ENCODE data around the gene SPEM2. TPM values are rescaled to one million over a fixed set of nuclear protein-coding genes. Genes with fewer than 3 reads are reported as not detected.

SPEM2 gene
- polyA plus RNA-seq, 2 of the 4 experiments (the other 2 are of a cell fraction) = not detected

- ChIA-PET CTCF (interaction anchor here (0.6 to 3.4 kb wide), 16 partner anchors 11 to 1073 kb away, joined by 3 to 29 read pairs (median 3); partner anchors contain the start of genes PLSCR3, SAT2, SENP3 and TMEM102), POLR2A (interaction anchor here (0.5 to 2.4 kb wide), 30 partner anchors 9 to 672 kb away, joined by 3 to 26 read pairs (median 4); partner anchors contain the start of genes CHRNB1, MPDU1, PLSCR3 and POLR2A)
- H3K4me1 ChIP-seq = peaks cover 28% of the 10 kb centered on the region
- peak within 1 kb of the TSS; percentile 88 for H3K4me3 ChIP-seq
- TF ChIP-seq FOSL2 (IDR thresholded peaks at IDR 0.05) (no peak), FOSL2 (CRISPR knock-in tag; IDR thresholded peaks at IDR 0.05) (no peak), PHF8 (IDR thresholded peaks at IDR 0.05; ENCODE audit: borderline replicate concordance, low read depth) (0 out of 2 replicates have a peak, but pooled peaks have one; percentile 37), MAZ (IDR thresholded peaks at IDR 0.05; ENCODE audit: borderline replicate concordance, low read depth, low read length) (no peak), KDM5A (IDR thresholded peaks at IDR 0.05) (peak; percentile 96), SREBF2 (IDR thresholded peaks at IDR 0.05) (peak; percentile 33; the same call in 1 of the 2 replicates), ZC3H11A (IDR thresholded peaks at IDR 0.05) (no peak), EHMT2 (IDR thresholded peaks at IDR 0.05; ENCODE audit: low read depth) (no peak), TFCP2L1 (CRISPR knock-in tag; IDR thresholded peaks at IDR 0.05) (no peak), MAX (IDR thresholded peaks at IDR 0.05) (peak; percentile 57; the same call in 1 of the 2 replicates), JUN (IDR thresholded peaks at IDR 0.05) (peak in 1 of 2 experiments; percentile 80; a peak in 3 of 5 replicates), HOXB13 (CRISPR knock-in tag; IDR thresholded peaks at IDR 0.05; ENCODE audit: low read depth) (no peak), NFE2L2 (conservative IDR thresholded peaks at IDR 0.05; ENCODE audit: low read length) (no peak), REST (IDR thresholded peaks at IDR 0.05) (peak; percentile 78), RFX5 (IDR thresholded peaks at IDR 0.05) (peak; percentile 55; the same call in 1 of the 2 replicates), MYC (IDR thresholded peaks at IDR 0.05; ENCODE audit: borderline replicate concordance, low read length) (peak; percentile 21; the same call in 1 of the 2 replicates), ESRRA (IDR thresholded peaks at IDR 0.05; ENCODE audit: borderline replicate concordance, low read length) (no peak), BCL3 (IDR thresholded peaks at IDR 0.05) (peak; percentile 87), CHD2 (IDR thresholded peaks at IDR 0.05; ENCODE audit: low read length, partially characterized antibody) (peak; percentile 76), CBX2 (IDR thresholded peaks at IDR 0.05; ENCODE audit: borderline replicate concordance, low read depth) (no peak), NR3C1 (IDR thresholded peaks at IDR 0.05) (no peak), POLR2A (IDR thresholded peaks at IDR 0.05; ENCODE audit: low read length) (peak; percentile 88), HEYL (CRISPR knock-in tag; IDR thresholded peaks at IDR 0.05) (no peak), NPAS2 (CRISPR knock-in tag; IDR thresholded peaks at IDR 0.05; ENCODE audit: borderline replicate concordance) (no peak)
- TF ChIP-seq, protein P1, sequence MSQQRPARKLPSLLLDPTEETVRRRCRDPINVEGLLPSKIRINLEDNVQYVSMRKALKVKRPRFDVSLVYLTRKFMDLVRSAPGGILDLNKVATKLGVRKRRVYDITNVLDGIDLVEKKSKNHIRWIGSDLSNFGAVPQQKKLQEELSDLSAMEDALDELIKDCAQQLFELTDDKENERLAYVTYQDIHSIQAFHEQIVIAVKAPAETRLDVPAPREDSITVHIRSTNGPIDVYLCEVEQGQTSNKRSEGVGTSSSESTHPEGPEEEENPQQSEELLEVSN (IDR thresholded peaks at IDR 0.05; ENCODE audit: borderline replicate concordance, low read depth) = 0 out of 2 replicates have a peak, but pooled peaks have one; percentile 3
- TF ChIP-seq, protein P2, sequence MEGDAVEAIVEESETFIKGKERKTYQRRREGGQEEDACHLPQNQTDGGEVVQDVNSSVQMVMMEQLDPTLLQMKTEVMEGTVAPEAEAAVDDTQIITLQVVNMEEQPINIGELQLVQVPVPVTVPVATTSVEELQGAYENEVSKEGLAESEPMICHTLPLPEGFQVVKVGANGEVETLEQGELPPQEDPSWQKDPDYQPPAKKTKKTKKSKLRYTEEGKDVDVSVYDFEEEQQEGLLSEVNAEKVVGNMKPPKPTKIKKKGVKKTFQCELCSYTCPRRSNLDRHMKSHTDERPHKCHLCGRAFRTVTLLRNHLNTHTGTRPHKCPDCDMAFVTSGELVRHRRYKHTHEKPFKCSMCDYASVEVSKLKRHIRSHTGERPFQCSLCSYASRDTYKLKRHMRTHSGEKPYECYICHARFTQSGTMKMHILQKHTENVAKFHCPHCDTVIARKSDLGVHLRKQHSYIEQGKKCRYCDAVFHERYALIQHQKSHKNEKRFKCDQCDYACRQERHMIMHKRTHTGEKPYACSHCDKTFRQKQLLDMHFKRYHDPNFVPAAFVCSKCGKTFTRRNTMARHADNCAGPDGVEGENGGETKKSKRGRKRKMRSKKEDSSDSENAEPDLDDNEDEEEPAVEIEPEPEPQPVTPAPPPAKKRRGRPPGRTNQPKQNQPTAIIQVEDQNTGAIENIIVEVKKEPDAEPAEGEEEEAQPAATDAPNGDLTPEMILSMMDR (IDR thresholded peaks at IDR 0.05) = no peak
- FAIRE-seq = peak; percentile 98
- ATAC-seq = peak; percentile 85 to 97
- DNase-seq (ENCODE audit: low read depth in 1 of 2, low spot score in 1 of 2) = peak; percentile 98 to 100
- under 1% methylated on average over 42 of the region's 49 CpGs for WGBS (ENCODE audit: missing lambda C conversion rate)
- peak within 1 kb of the TSS; percentile 81 to 92 for H3K27ac ChIP-seq
- H3K9me3 ChIP-seq = no peaks in the 10 kb centered on the region
- H3K4me2 ChIP-seq = peak within 1 kb of the TSS; percentile 99
These were observed 21.3 kb upstream of the SPEM2 start, which contains the start of gene TMEM256 for GRCh38 chr17:7403977-7404736. TMEM256 (minus strand) TSS chr17:7404097; CDS start chr17:7404084, 13 bp downstream.
